ENCODE measurements around the gene SOCS7. TPM values are rescaled to one million over a fixed set of nuclear protein-coding genes. Genes with fewer than 3 reads are reported as not detected.

Gene SOCS7
- polyA plus RNA-seq, 1 donor (not counting 4 experiments of a cell fraction or from before 2014, with no cell fraction given), result 7.5 TPM

DNA sequence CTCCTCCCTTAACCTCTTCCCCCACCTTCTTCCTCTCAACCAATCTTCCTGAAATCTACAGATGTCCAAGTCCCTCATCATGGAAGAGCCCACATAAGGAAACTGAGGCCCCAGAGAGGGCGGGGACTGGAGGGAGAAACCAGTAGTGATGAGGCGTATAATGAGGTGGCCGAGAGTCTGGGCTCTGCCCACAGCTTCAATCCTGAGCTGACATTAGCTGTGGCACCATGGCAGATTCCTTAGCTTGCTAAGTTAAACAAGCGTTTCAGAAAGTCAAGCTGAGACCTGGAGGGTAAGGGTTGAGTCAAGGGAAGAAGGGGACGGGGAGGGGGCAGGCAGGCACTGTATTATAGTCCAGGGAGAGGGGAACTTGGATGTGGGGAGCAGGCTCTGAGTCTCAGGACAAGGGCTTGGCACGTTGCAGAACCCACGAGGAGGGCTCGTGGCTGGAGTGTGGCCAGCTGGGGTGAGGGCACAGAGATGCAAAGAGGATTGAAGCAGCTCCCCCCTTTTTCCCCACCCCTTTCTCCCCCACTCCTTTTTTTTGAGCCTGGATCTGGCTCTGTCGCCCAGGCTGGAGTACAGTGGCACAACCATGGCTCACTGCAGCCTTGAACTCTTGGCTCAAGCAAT is 89.9 kb downstream of the SOCS7 start:
- H3K27me3 ChIP-seq (ENCODE audit: control insufficient read depth, extremely low read depth, insufficient read depth, low read length), result no peaks in the 10 kb centered on the region
- no peaks in the 10 kb centered on the region for H3K9me3 ChIP-seq (ENCODE audit: control insufficient read depth, low read depth, low read length)
- no peak overlapping the region for H3K9ac ChIP-seq (ENCODE audit: control insufficient read depth, extremely low read depth, insufficient read depth, low read length)
- no peak overlapping the region for H2AFZ ChIP-seq (ENCODE audit: control insufficient read depth, low read length)
- peaks cover 3% of the 10 kb centered on the region for H4K20me1 ChIP-seq (ENCODE audit: control insufficient read depth, extremely low read depth, insufficient read depth, low read length)
- no peak overlapping the region for H3K4me2 ChIP-seq (ENCODE audit: control insufficient read depth, extremely low read depth, insufficient read depth, low read depth, low read length)
- H3K4me3 ChIP-seq (ENCODE audit: control insufficient read depth in 2 of 3, extremely low read depth in 1 of 3, insufficient read depth in 2 of 3, low read depth in 1 of 3, low read length in 3 of 3), result no peak overlapping the region
- H3K27ac ChIP-seq (ENCODE audit: control insufficient read depth, insufficient read depth, low read length), result no peak overlapping the region
- H3K9me1 ChIP-seq (ENCODE audit: control insufficient read depth, extremely low read depth, insufficient read depth, low read length), result no peaks in the 10 kb centered on the region
- peaks cover 8% of the 10 kb centered on the region for H3K4me1 ChIP-seq (ENCODE audit: control insufficient read depth, extremely low read depth, insufficient read depth, low read length)
- dilution Hi-C loops (cut with MboI; ENCODE audit: extremely low pct_ligation_motif_present, low sequenced_read_pairs), result no loop called here
- FAIRE-seq, result no peak
- DNase-seq (ENCODE audit: low read depth, low spot score), result no peak
- no peaks in the 10 kb centered on the region for H3K79me2 ChIP-seq (ENCODE audit: control insufficient read depth, insufficient read depth, low read length)
- no peaks in the 10 kb centered on the region for H3K36me3 ChIP-seq (ENCODE audit: control insufficient read depth in 2 of 2, extremely low read depth in 1 of 2, insufficient read depth in 2 of 2, low read length in 2 of 2)
- TF ChIP-seq, protein P1, sequence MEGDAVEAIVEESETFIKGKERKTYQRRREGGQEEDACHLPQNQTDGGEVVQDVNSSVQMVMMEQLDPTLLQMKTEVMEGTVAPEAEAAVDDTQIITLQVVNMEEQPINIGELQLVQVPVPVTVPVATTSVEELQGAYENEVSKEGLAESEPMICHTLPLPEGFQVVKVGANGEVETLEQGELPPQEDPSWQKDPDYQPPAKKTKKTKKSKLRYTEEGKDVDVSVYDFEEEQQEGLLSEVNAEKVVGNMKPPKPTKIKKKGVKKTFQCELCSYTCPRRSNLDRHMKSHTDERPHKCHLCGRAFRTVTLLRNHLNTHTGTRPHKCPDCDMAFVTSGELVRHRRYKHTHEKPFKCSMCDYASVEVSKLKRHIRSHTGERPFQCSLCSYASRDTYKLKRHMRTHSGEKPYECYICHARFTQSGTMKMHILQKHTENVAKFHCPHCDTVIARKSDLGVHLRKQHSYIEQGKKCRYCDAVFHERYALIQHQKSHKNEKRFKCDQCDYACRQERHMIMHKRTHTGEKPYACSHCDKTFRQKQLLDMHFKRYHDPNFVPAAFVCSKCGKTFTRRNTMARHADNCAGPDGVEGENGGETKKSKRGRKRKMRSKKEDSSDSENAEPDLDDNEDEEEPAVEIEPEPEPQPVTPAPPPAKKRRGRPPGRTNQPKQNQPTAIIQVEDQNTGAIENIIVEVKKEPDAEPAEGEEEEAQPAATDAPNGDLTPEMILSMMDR (optimal IDR thresholded peaks at IDR 0.05 in 1 of 3, IDR thresholded peaks at IDR 0.05 in 1 of 3, conservative IDR thresholded peaks at IDR 0.05 in 1 of 3; ENCODE audit: extremely low read depth in 1 of 3, insufficient read depth in 2 of 3, low read length in 3 of 3), result no peak
- TF ChIP-seq EZH2 (IDR thresholded peaks at IDR 0.05; ENCODE audit: low read length), result no peak

- H3K9me3 ChIP-seq (ENCODE audit: control insufficient read depth, low read depth, low read length), result no peaks in the 10 kb centered on the region
- DNase-seq (ENCODE audit: low read depth, low spot score) (no peak), FAIRE-seq (no peak)
- TF ChIP-seq, protein P1 (optimal IDR thresholded peaks at IDR 0.05 in 1 of 3, IDR thresholded peaks at IDR 0.05 in 1 of 3, conservative IDR thresholded peaks at IDR 0.05 in 1 of 3; ENCODE audit: extremely low read depth in 1 of 3, insufficient read depth in 2 of 3, low read length in 3 of 3), result no peak
- no peak for TF ChIP-seq EZH2 (IDR thresholded peaks at IDR 0.05; ENCODE audit: low read length)
- no peaks in the 10 kb centered on the region for H3K27me3 ChIP-seq (ENCODE audit: control insufficient read depth, extremely low read depth, insufficient read depth, low read length)
- H3K9me1 ChIP-seq (ENCODE audit: control insufficient read depth, extremely low read depth, insufficient read depth, low read length), result no peaks in the 10 kb centered on the region
- H3K4me3 ChIP-seq (ENCODE audit: control insufficient read depth in 2 of 3, extremely low read depth in 1 of 3, insufficient read depth in 2 of 3, low read depth in 1 of 3, low read length in 3 of 3), result no peak overlapping the region
- peaks cover 3% of the 10 kb centered on the region for H4K20me1 ChIP-seq (ENCODE audit: control insufficient read depth, extremely low read depth, insufficient read depth, low read length)
- no peak overlapping the region for H3K4me2 ChIP-seq (ENCODE audit: control insufficient read depth, extremely low read depth, insufficient read depth, low read depth, low read length)
- H2AFZ ChIP-seq (ENCODE audit: control insufficient read depth, low read length), result no peak overlapping the region
- H3K4me1 ChIP-seq (ENCODE audit: control insufficient read depth, extremely low read depth, insufficient read depth, low read length), result peaks cover 10% of the 10 kb centered on the region
- dilution Hi-C loops (cut with MboI; ENCODE audit: extremely low pct_ligation_motif_present, low sequenced_read_pairs), result no loop called here
- H3K27ac ChIP-seq (ENCODE audit: control insufficient read depth, insufficient read depth, low read length), result no peak overlapping the region
- no peaks in the 10 kb centered on the region for H3K79me2 ChIP-seq (ENCODE audit: control insufficient read depth, insufficient read depth, low read length)
- H3K9ac ChIP-seq (ENCODE audit: control insufficient read depth, extremely low read depth, insufficient read depth, low read length), result no peak overlapping the region
- H3K36me3 ChIP-seq (ENCODE audit: control insufficient read depth in 2 of 2, extremely low read depth in 1 of 2, insufficient read depth in 2 of 2, low read length in 2 of 2), result no peaks in the 10 kb centered on the region
Measured at GRCh38 chr17:38442548-38442947, 90.9 kb downstream of the SOCS7 start.

Measured in keratinocyte (primary cell).